ENCODE data around the gene DDX42. TPM values are rescaled to one million over a fixed set of nuclear protein-coding genes. Genes with fewer than 3 reads are reported as not detected.
A peak's percentile ranks its signal among the peaks of the same experiment; 100 is the strongest.

DDX42 gene
- total and polyA plus RNA-seq, 2 of the 13 experiments (the other 11 are each of a cell fraction or from before 2014, with no cell fraction given) = 87.2 to 92.9 TPM

DNA sequence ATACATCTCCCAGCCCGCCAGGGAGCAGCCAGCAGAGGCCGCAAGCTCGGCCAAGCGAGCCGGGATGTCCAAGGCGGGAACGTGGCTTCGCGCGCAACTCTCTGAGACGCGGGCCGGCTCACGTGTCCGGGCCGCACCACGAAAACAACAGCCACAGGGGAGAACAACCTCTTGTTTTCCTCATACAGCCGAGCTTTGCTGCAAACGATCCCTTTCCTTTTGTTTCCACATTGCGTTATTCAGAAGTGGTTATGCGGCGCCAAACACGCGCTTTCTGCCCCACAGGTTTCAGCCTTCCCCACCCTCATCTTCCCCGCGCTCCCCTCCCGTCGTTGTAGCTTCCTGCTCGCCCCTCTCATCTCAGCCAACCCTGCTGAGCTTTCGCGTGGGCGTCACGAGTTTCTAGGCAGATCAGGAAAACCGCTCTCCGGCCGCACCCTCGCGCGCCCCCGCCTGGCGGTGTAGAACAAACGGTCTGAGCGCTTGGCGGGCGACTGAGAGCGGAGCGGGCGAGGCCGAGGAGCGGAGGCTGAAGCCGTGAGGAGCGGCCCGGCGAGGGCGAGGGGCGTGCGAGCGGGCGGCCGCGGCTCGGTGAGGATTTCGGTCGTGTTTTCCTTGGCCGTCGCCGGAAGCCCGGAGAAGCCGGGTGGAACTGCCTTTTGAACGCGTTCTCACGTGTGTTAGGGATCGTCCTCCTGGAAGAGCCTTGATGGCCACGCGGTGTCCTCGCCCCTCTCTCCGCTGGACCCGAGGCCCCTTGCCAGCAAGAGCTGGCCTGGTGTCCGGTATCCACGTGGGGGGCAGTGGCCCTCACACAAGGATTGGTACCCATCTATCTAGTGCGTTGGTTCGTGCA, 75.1 kb downstream of the DDX42 start (continued):
- TF ChIP-seq POGZ (CRISPR knock-in tag; IDR thresholded peaks at IDR 0.05) (peak; percentile 40; the same call in 1 of the 2 replicates), RFXANK (CRISPR knock-in tag; IDR thresholded peaks at IDR 0.05) (peak; percentile 100), ZMYM4 (CRISPR knock-in tag; IDR thresholded peaks at IDR 0.05) (peak; percentile 84), FOXA1 (IDR thresholded peaks at IDR 0.05) (no peak), FOXA1 (CRISPR knock-in tag; IDR thresholded peaks at IDR 0.05) (no peak), PRDM10 (CRISPR knock-in tag; IDR thresholded peaks at IDR 0.05; ENCODE audit: low read depth) (peak; percentile 99), XRCC5 (optimal IDR thresholded peaks at IDR 0.05; ENCODE audit: low read length) (peak; percentile 74), RAD21 (CRISPR knock-in tag; IDR thresholded peaks at IDR 0.05) (no peak), LRRFIP1 (CRISPR knock-in tag; conservative IDR thresholded peaks at IDR 0.05) (no peak), CREB3 (CRISPR knock-in tag; IDR thresholded peaks at IDR 0.05) (no peak)
- TF ChIP-seq, protein P1, sequence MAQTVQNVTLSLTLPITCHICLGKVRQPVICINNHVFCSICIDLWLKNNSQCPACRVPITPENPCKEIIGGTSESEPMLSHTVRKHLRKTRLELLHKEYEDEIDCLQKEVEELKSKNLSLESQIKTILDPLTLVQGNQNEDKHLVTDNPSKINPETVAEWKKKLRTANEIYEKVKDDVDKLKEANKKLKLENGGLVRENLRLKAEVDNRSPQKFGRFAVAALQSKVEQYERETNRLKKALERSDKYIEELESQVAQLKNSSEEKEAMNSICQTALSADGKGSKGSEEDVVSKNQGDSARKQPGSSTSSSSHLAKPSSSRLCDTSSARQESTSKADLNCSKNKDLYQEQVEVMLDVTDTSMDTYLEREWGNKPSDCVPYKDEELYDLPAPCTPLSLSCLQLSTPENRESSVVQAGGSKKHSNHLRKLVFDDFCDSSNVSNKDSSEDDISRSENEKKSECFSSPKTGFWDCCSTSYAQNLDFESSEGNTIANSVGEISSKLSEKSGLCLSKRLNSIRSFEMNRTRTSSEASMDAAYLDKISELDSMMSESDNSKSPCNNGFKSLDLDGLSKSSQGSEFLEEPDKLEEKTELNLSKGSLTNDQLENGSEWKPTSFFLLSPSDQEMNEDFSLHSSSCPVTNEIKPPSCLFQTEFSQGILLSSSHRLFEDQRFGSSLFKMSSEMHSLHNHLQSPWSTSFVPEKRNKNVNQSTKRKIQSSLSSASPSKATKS (CRISPR knock-in tag; IDR thresholded peaks at IDR 0.05) = no peak
- TF ChIP-seq, protein P2, sequence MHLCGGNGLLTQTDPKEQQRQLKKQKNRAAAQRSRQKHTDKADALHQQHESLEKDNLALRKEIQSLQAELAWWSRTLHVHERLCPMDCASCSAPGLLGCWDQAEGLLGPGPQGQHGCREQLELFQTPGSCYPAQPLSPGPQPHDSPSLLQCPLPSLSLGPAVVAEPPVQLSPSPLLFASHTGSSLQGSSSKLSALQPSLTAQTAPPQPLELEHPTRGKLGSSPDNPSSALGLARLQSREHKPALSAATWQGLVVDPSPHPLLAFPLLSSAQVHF (CRISPR knock-in tag; IDR thresholded peaks at IDR 0.05) = no peak
- TF ChIP-seq, protein P3, sequence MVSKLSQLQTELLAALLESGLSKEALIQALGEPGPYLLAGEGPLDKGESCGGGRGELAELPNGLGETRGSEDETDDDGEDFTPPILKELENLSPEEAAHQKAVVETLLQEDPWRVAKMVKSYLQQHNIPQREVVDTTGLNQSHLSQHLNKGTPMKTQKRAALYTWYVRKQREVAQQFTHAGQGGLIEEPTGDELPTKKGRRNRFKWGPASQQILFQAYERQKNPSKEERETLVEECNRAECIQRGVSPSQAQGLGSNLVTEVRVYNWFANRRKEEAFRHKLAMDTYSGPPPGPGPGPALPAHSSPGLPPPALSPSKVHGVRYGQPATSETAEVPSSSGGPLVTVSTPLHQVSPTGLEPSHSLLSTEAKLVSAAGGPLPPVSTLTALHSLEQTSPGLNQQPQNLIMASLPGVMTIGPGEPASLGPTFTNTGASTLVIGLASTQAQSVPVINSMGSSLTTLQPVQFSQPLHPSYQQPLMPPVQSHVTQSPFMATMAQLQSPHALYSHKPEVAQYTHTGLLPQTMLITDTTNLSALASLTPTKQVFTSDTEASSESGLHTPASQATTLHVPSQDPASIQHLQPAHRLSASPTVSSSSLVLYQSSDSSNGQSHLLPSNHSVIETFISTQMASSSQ (IDR thresholded peaks at IDR 0.05; ENCODE audit: low read depth) = no peak
- TF ChIP-seq, protein P3 (CRISPR knock-in tag; IDR thresholded peaks at IDR 0.05; ENCODE audit: borderline replicate concordance) = no peak
